ENCODE results near the gene USP12. TPM values are rescaled to one million over a fixed set of nuclear protein-coding genes. Genes with fewer than 3 reads are reported as not detected.

Gene USP12
- polyA plus RNA-seq, 3 donors = 12.8 to 23.4 (median 14.5) TPM

DNA sequence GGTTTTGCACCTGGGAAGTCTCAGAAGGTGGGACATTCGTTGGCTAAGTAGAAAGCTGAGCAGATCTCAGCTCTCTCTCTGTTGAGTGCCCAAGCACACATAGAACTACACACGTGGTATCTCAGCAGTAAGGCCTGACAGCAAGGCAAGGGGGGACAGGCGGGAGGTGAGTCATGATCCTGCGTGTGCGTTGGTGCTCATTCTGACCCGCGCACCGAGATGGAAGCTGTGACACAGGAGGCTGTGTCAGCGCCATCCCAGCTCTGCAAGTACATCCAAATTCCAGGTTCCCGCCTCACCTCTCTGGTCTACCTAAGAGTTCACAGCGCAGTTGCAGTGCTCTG, 135.7 kb downstream of the USP12 start:
- no peaks in the 10 kb centered on the region for H4K20me1 ChIP-seq (ENCODE audit: insufficient read depth, low read length)
- H3K9me3 ChIP-seq (replicated peaks in 1 of 2; ENCODE audit: control insufficient read depth in 1 of 2, insufficient read depth in 1 of 2, low read length in 2 of 2) = no peaks in the 10 kb centered on the region
- Mint-ChIP-seq H3K9me3 (peaks cover 0 to 6% (median 0%) of the 10 kb centered on the region in 7 donors), H3K4me3 (no peak overlapping the region), H3K27me3 (ENCODE audit: low read depth in 3 of 3) (peaks cover 3 to 15% (median 5%) of the 10 kb centered on the region in 3 donors), H3K4me1 (peaks cover 9% of the 10 kb centered on the region), H3K36me3 (no peaks in the 10 kb centered on the region), H3K27ac (no peak overlapping the region)
- no peaks in the 10 kb centered on the region for H3K79me2 ChIP-seq (ENCODE audit: insufficient read depth, low read length)
- H3K4me2 ChIP-seq (replicated peaks; ENCODE audit: extremely low read depth, low read length, poor library complexity, severe bottlenecking) = no peak overlapping the region
- H3K9ac ChIP-seq (ENCODE audit: insufficient read depth, low read length, poor library complexity, severe bottlenecking) = no peak overlapping the region
- intact Hi-C loops (cut with micrococcal nuclease) = no loop called here
- no peaks in the 10 kb centered on the region for H3K36me3 ChIP-seq (replicated peaks in 1 of 2; ENCODE audit: control insufficient read depth in 1 of 2, insufficient read depth in 2 of 2, low read length in 2 of 2)
- TF ChIP-seq CTCF (IDR thresholded peaks at IDR 0.05) = no peak
- no peak overlapping the region for H2AFZ ChIP-seq (ENCODE audit: insufficient read depth, low read depth, low read length, poor library complexity, severe bottlenecking)
- no peak overlapping the region for H3K4me3 ChIP-seq (replicated peaks in 1 of 3; ENCODE audit: low read depth in 2 of 3, low read length in 3 of 3)
- H3K4me1 ChIP-seq (ENCODE audit: control insufficient read depth in 1 of 2, insufficient read depth in 2 of 2, low read length in 2 of 2) = peaks cover 0 to 6% of the 10 kb centered on the region in 2 donors
- 98% methylated on average over 11 of the region's 11 CpGs for WGBS (ENCODE audit: insufficient coverage)
- H3K27ac ChIP-seq (ENCODE audit: low read depth in 1 of 2, low read length in 2 of 2) = no peak overlapping the region
- H3K27me3 ChIP-seq (ENCODE audit: control insufficient read depth in 2 of 2, insufficient read depth in 2 of 2, low read length in 2 of 2) = peaks cover 0 to 6% of the 10 kb centered on the region in 2 donors
- no peak for DNase-seq

DNA sequence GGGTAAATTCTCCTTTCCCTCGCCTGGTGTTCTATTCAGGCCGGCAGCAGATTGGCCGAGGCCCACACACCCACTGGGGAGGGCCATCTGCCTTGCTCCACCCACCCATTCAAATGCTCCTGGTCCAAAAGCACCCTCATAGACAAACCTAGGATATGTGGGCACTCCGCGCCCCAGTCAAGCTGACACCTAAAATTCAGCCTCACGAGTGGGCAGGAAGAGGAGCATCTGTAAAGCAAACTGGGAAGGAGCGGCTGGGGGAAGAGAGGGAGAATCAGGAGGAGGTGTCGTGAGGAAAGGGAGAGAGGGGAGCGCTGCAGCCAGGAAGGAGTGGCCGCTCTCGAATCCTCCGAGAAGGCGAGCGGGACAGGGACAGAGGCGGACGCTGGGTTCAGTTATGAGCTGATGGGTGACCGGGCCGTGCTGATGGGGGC, 136.9 kb downstream of the USP12 start:
- intact Hi-C loops (cut with micrococcal nuclease) = no loop called here
- no peaks in the 10 kb centered on the region for H3K36me3 Mint-ChIP-seq
- peak overlapping the region; percentile 42 to 79 for H3K4me3 Mint-ChIP-seq
- H3K9me3 Mint-ChIP-seq = peaks cover 0 to 6% (median 0%) of the 10 kb centered on the region in 7 donors
- Histone ChIP-seq H3K4me3 (replicated peaks in 1 of 3; ENCODE audit: low read depth in 2 of 3, low read length in 3 of 3) (no peak overlapping the region), H2AFZ (ENCODE audit: insufficient read depth, low read depth, low read length, poor library complexity, severe bottlenecking) (peak overlapping the region; percentile 46), H3K4me1 (ENCODE audit: control insufficient read depth in 1 of 2, insufficient read depth in 2 of 2, low read length in 2 of 2) (peaks cover 0 to 6% of the 10 kb centered on the region in 2 donors), H3K79me2 (ENCODE audit: insufficient read depth, low read length) (no peaks in the 10 kb centered on the region), H3K9ac (ENCODE audit: insufficient read depth, low read length, poor library complexity, severe bottlenecking) (no peak overlapping the region), H3K4me2 (replicated peaks; ENCODE audit: extremely low read depth, low read length, poor library complexity, severe bottlenecking) (peak overlapping the region; percentile 34), H3K36me3 (replicated peaks in 1 of 2; ENCODE audit: control insufficient read depth in 1 of 2, insufficient read depth in 2 of 2, low read length in 2 of 2) (no peaks in the 10 kb centered on the region), H4K20me1 (ENCODE audit: insufficient read depth, low read length) (no peaks in the 10 kb centered on the region), H3K9me3 (replicated peaks in 1 of 2; ENCODE audit: control insufficient read depth in 1 of 2, insufficient read depth in 1 of 2, low read length in 2 of 2) (no peaks in the 10 kb centered on the region), H3K27ac (ENCODE audit: low read depth in 1 of 2, low read length in 2 of 2) (no peak overlapping the region), H3K27me3 (ENCODE audit: control insufficient read depth in 2 of 2, insufficient read depth in 2 of 2, low read length in 2 of 2) (peaks cover 0 to 6% of the 10 kb centered on the region in 2 donors)
- TF ChIP-seq CTCF (IDR thresholded peaks at IDR 0.05) = no peak
- peaks cover 3 to 17% (median 5%) of the 10 kb centered on the region in 3 donors for H3K27me3 Mint-ChIP-seq (ENCODE audit: low read depth in 3 of 3)
- H3K27ac Mint-ChIP-seq = no peak overlapping the region
- WGBS (ENCODE audit: insufficient coverage) = 35% methylated on average over 18 of the region's 18 CpGs
- no peak for DNase-seq
- H3K4me1 Mint-ChIP-seq = peaks cover 9% of the 10 kb centered on the region

Data from CD14-positive monocyte (primary cell).